H1 (cell line): ENCODE measurements around the gene MDK. TPM values are rescaled to one million over a fixed set of nuclear protein-coding genes. Genes with fewer than 3 reads are reported as not detected.

ENCODE experiments used
- ASH2L ChIP-seq: fragments of 200-600, 300-600 bp; sonication (generic); IDR thresholded peaks from one replicate; pipeline ENCODE4 v1.7.1; 2017; ENCODE audit warnings: low read length
- CEBPB ChIP-seq: IDR thresholded peaks from 2 replicates; pipeline ENCODE4 v1.6.1; 2012; ENCODE audit warnings: low read depth, low read length
- FOSL1 ChIP-seq: IDR thresholded peaks from 2 replicates; pipeline ENCODE4 v1.6.1; 2011; ENCODE audit warnings: mild to moderate bottlenecking, low read depth, low read length, moderate library complexity; ENCODE audit not compliant: insufficient read depth
- GTF2F1 ChIP-seq: IDR thresholded peaks from 2 replicates; pipeline ENCODE4 v1.6.1; 2012; ENCODE audit warnings: low read depth, low read length, improper control_type of control experiment, borderline replicate concordance
- JUND ChIP-seq: IDR thresholded peaks from 2 replicates; pipeline ENCODE4 v1.6.1; 2011; ENCODE audit warnings: mild to moderate bottlenecking, improper control_type of control experiment, low read length
- POU5F1 ChIP-seq: IDR thresholded peaks from 2 replicates; pipeline ENCODE4 v1.6.1; 2011; ENCODE audit warnings: low read depth, mild to moderate bottlenecking, low read length, moderate library complexity
- RXRA ChIP-seq: IDR thresholded peaks from 2 replicates; pipeline ENCODE4 v1.6.1; 2011; ENCODE audit warnings: low read depth, mild to moderate bottlenecking, low read length, moderate library complexity; ENCODE audit not compliant: insufficient read depth
- polyA plus RNA-seq, 7 experiments: library from polyadenylated mRNA; depleted of rRNA in 3 of 7; stranded (reverse) in 5 of 7; unstranded in 2 of 7; fragments of >200 nt in 5 of 7; fragments of 200-250 nt in 2 of 7; gene quantifications; 1 replicate in 5 of 7; 2 replicates in 1 of 7; 4 replicates in 1 of 7; pipeline versions ENCODE4 v1.2.1 to v1.2.3, GENCODE V29; 2011 to 2013; ENCODE audit warnings: missing spikeins in 2 of 7, mixed read lengths in 2 of 7
- total RNA-seq: library from RNA; stranded (reverse); fragmentation: NEBNext Ultra II Directional; extraction: Animal tissue kit (Norgen Biotek cat#: 25700); gene quantifications from 2 replicates; pipeline ENCODE4 v1.2.1, GENCODE V29; 2021
- TF ChIP-seq, protein P1 (sequence below): fragments of 300-600 bp; sonication (generic); IDR thresholded peaks from 2 replicates; pipeline ENCODE4 v1.7.1; 2012; ENCODE audit warnings: low read length, moderate library complexity, mild to moderate bottlenecking, inconsistent platforms; ENCODE audit not compliant: insufficient replicate concordance
- TF ChIP-seq, protein P2 (sequence below): IDR thresholded peaks from 2 replicates; pipeline ENCODE4 v1.6.1; 2012; ENCODE audit warnings: low read length, inconsistent platforms

MDK gene
- total and polyA plus RNA-seq, 2 of the 8 experiments (the other 6 are each of a cell fraction or from before 2014, with no cell fraction given), result 309 to 606 TPM

DNA sequence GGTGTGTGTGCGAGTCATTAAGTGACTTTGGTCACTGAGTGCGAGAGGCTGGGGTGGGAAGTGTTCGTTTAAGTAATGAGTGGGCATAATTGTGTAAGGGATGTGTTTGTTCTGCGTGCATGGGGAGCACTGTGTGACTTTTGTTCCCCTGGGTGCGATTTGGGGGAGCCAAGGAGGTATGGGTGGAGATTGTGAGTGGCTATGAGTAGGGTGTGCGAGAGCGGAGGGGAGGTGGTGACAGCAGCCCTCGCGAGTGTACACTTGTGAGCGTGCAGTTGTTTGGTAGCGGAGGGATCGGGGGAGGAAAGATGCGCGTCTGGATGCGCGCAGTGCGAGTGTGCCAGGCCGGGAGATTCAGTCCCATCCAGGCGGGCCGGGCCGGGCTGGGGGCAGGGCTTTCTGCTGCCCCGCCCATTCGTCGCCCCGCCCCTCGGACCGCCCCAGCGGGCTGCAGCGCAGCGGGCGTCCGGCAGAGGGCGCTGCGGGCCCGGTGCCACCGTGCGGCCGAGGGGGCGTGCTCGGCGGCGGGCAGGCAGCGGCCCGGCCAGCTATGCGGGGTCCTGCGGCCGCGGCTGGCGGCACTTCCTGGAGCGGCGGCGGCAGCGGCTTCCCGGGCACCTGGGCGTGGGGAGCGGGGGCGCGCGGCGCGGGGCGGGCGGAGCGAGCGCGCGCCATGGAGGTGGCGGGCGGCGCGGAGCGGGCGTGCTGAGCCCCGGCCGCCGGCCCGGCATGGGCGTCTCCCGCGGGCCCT lies 34.4 kb upstream of the MDK start, which contains the start of gene DGKZ (continued):
- TF ChIP-seq, protein P1, sequence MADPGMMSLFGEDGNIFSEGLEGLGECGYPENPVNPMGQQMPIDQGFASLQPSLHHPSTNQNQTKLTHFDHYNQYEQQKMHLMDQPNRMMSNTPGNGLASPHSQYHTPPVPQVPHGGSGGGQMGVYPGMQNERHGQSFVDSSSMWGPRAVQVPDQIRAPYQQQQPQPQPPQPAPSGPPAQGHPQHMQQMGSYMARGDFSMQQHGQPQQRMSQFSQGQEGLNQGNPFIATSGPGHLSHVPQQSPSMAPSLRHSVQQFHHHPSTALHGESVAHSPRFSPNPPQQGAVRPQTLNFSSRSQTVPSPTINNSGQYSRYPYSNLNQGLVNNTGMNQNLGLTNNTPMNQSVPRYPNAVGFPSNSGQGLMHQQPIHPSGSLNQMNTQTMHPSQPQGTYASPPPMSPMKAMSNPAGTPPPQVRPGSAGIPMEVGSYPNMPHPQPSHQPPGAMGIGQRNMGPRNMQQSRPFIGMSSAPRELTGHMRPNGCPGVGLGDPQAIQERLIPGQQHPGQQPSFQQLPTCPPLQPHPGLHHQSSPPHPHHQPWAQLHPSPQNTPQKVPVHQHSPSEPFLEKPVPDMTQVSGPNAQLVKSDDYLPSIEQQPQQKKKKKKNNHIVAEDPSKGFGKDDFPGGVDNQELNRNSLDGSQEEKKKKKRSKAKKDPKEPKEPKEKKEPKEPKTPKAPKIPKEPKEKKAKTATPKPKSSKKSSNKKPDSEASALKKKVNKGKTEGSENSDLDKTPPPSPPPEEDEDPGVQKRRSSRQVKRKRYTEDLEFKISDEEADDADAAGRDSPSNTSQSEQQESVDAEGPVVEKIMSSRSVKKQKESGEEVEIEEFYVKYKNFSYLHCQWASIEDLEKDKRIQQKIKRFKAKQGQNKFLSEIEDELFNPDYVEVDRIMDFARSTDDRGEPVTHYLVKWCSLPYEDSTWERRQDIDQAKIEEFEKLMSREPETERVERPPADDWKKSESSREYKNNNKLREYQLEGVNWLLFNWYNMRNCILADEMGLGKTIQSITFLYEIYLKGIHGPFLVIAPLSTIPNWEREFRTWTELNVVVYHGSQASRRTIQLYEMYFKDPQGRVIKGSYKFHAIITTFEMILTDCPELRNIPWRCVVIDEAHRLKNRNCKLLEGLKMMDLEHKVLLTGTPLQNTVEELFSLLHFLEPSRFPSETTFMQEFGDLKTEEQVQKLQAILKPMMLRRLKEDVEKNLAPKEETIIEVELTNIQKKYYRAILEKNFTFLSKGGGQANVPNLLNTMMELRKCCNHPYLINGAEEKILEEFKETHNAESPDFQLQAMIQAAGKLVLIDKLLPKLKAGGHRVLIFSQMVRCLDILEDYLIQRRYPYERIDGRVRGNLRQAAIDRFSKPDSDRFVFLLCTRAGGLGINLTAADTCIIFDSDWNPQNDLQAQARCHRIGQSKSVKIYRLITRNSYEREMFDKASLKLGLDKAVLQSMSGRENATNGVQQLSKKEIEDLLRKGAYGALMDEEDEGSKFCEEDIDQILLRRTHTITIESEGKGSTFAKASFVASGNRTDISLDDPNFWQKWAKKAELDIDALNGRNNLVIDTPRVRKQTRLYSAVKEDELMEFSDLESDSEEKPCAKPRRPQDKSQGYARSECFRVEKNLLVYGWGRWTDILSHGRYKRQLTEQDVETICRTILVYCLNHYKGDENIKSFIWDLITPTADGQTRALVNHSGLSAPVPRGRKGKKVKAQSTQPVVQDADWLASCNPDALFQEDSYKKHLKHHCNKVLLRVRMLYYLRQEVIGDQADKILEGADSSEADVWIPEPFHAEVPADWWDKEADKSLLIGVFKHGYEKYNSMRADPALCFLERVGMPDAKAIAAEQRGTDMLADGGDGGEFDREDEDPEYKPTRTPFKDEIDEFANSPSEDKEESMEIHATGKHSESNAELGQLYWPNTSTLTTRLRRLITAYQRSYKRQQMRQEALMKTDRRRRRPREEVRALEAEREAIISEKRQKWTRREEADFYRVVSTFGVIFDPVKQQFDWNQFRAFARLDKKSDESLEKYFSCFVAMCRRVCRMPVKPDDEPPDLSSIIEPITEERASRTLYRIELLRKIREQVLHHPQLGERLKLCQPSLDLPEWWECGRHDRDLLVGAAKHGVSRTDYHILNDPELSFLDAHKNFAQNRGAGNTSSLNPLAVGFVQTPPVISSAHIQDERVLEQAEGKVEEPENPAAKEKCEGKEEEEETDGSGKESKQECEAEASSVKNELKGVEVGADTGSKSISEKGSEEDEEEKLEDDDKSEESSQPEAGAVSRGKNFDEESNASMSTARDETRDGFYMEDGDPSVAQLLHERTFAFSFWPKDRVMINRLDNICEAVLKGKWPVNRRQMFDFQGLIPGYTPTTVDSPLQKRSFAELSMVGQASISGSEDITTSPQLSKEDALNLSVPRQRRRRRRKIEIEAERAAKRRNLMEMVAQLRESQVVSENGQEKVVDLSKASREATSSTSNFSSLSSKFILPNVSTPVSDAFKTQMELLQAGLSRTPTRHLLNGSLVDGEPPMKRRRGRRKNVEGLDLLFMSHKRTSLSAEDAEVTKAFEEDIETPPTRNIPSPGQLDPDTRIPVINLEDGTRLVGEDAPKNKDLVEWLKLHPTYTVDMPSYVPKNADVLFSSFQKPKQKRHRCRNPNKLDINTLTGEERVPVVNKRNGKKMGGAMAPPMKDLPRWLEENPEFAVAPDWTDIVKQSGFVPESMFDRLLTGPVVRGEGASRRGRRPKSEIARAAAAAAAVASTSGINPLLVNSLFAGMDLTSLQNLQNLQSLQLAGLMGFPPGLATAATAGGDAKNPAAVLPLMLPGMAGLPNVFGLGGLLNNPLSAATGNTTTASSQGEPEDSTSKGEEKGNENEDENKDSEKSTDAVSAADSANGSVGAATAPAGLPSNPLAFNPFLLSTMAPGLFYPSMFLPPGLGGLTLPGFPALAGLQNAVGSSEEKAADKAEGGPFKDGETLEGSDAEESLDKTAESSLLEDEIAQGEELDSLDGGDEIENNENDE, result no peak
- TF ChIP-seq ASH2L (no peak), POU5F1 (no peak), CEBPB (no peak), JUND (no peak), GTF2F1 (no peak), RXRA (no peak), FOSL1 (no peak)
- TF ChIP-seq, protein P2, sequence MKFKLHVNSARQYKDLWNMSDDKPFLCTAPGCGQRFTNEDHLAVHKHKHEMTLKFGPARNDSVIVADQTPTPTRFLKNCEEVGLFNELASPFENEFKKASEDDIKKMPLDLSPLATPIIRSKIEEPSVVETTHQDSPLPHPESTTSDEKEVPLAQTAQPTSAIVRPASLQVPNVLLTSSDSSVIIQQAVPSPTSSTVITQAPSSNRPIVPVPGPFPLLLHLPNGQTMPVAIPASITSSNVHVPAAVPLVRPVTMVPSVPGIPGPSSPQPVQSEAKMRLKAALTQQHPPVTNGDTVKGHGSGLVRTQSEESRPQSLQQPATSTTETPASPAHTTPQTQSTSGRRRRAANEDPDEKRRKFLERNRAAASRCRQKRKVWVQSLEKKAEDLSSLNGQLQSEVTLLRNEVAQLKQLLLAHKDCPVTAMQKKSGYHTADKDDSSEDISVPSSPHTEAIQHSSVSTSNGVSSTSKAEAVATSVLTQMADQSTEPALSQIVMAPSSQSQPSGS, result no peak
